Right forelimb (tissue), 1 donor: ENCODE measurements around the gene LIMS1.
"Not testable (repeated sequence)": the region's sequence is repeated elsewhere in the genome, so short reads cannot be mapped to it uniquely, and the experiment has no call there.

ENCODE experiments used
- DNase-seq: peaks from one replicate; pipeline ENCODE4 v3.0.0-alpha.2; 2018

Gene LIMS1

DNA sequence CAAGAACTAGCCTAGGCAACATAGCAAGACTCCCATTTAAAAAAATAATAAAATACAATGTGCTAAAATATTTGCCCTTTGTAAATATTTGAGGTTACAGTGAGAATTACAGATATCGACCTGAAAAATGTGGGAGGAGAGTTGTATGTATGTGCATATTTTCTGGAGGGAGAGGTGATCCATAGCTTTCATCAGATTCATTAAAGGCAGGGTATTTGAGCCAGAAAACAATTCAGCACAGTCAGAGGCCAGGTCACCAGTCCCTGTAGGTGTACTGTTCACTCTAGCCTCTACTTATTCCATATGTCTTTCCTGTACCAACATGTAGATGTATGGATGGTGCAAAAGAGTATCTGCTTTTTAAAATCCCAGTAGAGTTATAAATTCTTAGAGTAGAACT, 136.0 kb downstream of the LIMS1 start:
- not testable (repeated sequence) for DNase-seq

DNA sequence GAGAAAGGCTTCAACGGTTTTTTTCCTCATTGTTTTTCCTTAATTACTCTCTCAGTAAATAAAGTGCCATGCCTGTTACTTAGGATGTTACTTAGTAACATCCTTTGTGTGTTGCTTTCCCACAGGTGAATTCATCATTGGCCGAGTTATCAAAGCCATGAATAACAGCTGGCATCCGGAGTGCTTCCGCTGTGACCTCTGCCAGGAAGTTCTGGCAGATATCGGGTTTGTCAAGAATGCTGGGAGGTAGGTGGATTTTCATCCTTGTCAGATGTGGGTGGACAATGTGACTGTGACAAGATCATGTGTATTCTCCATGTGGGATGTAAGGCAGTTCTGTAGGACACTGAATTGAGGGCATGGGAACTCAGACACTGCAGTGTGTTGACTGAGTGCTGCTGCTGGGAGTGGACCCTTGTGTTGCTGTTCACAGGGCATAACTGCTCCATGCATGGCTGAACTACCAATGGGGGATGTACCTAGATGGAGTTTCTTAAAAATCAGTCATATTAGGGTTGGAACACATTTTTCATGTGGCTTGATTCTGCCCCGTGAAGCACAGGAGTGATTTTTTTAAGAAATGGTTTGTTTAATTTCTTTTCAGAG, 138.0 kb downstream of the LIMS1 start:
- not testable (repeated sequence) for DNase-seq

DNA sequence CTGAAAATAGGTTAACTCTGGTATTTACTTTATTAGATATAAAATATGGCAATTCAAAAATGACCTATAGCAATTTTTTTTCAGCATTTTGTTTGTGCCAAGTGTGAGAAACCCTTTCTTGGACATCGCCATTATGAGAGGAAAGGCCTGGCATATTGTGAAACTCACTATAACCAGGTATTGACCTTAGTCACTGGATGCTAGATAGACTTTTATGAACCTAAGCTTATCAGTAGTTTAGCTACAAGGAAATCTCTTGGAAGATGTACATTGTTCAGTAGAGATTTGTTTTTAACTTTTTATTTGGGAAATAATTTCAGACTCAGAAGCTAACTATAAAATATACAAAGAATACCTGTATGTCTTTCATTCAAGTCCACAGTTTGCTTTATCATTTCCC, 142.3 kb downstream of the LIMS1 start:
- DNase-seq, result not testable (repeated sequence)

DNA sequence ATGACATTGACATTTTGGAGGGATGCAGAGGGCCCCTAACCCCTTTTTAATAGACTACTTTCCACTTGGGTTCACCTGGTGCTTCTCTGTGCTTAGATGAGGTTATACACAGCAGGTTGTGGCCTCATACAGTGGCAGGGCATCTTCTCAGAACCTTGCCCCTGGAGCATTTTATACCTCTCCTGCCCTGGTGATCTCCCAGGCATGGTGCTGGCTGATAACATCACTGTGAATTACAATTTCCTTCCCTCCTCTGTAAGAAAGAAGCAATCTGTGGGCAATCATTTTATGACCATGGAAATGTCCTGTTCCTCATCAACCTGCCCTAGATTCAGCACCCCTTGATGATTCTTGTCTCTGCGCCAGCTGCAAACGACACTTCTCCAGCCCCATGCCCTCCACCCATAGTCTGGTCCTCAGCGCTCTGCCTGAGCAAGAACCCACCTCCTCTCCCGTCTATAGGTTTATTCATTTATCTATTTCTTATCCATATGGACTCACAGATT, 143.0 kb downstream of the LIMS1 start:
- not testable (repeated sequence) for DNase-seq

DNA sequence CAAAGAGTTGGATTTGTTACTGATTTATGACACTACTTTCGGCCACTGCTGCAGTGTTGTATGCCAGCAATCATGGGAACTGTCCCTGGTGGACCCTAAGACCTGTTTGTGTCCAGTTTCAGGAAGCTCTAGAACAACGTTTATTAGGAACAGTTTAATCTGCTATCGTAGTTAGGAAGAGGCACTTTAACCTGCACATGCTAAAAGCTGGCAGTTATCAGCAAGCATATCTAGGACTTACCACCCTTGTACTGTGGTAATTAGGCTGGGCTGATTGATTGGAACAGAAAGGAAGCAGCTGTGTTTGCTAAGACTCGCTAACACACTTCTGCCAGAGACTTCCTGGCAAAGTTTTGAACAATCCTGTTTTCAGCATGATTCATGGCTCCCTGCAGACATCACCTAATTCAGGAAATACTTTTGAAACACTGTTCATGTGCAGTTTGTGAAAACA, 144.0 kb downstream of the LIMS1 start:
- not testable (repeated sequence) for DNase-seq

DNA sequence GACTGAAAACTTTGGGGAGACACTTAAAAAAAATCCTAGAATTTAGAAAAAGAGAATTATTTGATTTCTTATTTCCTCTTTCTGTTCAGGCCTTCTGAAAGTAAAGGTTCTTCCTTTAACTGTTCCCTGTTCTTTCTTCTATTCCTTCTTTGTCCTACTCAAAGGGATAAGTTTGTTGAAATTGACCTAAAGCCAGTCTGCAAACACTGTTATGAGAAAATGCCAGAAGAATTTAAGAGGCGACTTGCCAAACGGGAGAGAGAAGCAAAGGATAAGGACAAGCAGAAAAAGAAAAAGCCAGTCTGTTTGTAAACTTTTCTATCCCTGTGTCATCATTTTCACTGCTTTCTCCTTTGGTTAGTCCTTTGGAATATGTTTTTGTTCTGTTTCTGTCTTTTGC, 146.5 kb downstream of the LIMS1 start:
- DNase-seq, result not testable (repeated sequence)

DNA sequence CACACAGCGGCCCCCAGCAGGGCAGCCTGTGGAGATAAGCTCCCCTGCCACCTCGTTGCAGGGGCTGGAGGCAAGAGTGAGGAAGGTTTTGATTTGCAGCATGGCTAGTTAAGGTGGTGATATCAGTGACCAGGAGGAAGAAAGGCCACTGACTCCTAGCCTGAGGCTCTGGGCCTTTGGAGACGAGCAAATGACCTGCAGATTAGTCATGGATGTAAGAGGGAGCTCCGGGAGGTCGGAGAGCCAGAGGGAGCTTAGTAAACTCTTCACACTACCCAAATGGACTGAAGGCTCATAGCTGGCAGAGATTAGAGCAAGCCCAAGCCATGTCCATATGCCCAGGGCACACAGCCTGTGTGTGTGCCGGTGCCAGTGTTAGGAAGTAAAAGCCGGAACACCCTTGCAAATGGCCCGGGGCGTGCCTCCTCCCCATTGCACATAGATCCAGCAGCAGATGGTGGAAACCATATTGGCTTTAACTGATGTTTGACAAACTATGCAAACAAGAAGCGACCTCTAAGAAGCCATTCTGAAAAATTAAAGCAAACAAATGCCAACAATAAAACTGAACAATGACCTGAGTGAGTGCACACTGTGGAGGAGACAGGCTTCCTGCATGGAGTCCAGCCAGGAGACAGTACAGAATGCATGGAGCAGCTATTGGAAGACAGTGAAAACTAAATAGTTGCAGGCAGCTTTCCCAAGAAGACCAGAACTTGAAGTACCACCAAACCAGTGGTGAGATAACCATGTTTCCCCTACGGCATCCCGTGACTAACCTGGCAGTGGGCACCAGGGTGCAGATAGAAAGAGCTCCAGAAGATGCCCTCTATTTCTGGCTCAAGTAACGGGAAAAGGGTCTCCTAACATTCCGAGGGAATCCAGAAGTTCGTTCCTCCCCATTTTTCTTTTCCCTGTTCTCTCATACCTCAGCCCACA, 154.8 kb downstream of the LIMS1 start:
- DNase-seq, result not testable (repeated sequence)

DNA sequence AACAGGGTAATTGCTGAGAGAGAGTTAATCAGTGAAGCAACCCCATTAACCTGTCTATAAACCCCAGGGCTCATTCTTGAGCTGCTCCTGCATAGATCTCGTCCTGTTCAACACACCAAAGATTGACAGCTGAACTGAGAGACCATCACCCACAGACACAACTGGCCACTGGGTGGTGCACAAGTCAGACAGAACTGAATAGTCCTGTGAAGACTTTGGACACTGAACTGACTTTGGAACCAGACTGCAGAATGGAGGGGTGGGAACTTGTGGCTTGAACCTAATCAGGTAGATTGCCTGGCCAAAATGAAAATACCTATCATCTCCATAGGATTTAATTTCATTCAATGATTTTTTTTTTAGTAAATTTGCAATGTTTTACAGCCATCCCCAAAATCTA, 155.7 kb downstream of the LIMS1 start:
- not testable (repeated sequence) for DNase-seq

DNA sequence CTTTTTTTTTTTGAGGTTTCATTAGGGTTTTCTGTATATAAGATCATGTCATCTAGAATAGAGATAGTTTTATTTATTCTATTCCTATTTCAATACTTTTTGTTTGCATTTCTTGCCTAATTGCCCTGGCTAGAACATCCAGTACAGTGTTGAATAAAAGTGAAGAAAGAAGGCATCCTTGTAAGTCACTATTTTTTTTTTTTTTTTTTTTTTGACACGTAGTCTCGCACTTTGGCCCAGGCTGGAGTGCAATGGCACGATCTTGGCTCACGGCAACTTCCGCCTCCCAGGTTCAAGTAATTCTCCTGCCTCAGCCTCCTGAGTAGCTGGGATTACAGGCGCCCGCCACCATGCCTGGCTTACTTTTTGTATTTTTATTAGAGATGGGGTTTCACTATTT, 157.2 kb downstream of the LIMS1 start:
- no peak for DNase-seq

DNA sequence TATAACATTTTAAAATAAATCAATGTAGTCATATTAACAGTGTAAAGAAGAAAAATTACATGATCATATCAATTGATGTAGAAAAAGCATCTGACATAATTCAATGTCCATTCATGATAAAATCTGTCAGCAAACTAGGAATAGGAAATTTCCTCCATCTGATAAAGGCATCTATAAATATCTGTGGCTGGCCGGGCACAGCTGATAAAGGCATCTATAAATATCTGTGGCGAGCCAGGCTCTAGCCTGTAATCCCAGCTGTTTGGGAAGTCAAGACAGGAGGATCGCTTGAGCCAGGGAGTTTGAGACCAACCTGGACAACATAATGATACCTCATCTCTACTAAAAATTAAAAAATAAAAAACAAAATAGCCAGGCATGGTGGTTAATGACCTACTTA, 166.9 kb downstream of the LIMS1 start:
- no peak for DNase-seq

DNA sequence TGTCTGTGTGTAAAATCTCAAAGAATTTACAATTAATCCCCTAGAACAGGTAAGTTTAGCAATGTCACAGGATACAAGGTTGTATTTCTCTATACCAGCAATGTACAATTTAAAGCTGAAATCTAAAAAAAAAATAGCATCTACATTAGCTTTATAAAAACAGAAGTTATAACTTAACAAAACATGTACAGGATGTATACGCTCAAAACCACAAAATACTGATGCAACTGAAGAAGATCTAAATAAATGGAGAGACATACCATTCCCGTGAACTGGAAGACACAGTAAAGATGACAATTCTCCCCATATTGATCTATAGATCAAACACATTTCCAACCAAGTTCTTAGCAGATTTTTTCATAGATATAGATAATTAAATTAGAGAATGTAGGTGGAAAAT, 167.5 kb downstream of the LIMS1 start:
- DNase-seq, result no peak

DNA sequence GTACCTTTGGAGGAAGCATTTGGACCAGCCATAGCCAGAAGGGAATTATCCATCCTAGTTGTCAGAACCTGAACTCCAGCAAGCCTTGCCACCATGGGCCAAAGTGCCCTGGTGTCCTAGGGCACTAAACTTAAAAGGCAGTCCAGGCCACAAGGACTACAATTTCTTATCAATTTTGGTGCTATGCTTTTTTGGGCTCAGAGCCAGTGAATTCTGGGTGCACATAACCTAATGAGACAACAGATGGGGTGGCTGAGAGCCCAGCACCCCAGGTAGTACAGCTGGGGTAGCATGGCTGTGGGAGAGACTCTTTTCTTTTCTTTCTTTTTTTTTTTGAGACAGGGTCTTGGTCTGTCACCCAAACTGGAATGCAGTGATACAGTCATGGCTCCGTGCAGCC, 170.6 kb downstream of the LIMS1 start:
- no peak for DNase-seq

DNA sequence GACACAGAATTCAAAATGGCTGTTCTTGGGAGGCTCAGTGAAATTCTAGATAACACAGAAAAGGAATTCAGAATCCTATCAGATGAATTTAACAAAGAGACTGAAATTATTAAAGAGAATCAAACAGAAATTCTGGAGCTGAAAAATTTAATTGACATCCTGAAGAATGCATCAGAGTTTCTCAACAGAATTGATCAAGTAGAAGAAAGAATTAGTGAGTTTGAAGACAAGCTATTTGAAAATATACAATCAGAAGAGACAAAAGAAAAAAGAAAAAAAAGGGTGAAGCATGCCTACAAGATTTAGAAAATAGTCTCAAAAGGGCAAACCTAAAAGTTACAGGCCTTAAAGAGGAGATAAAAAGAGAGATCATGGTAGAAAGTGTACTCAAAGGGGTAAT, 173.0 kb downstream of the LIMS1 start:
- DNase-seq, result no peak

DNA sequence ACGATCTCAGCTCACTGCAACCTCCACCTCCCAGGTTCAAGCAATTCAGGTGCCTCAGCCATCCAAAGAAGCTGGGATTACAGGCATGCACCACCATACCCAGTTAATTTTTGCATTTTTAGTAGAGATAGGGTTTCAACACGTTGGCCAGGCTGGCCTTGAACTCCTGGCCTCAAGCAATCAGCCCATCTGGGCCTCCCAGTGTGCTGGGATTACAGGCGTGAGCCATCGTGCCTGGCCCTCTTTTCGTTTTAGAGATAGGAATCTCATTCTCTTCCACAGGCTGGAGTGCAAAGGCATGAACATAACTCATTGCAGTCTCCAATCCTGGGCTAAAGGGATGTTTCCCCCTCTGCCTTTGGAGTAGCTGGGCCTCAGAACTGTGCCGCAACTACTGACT, 182.7 kb downstream of the LIMS1 start:
- DNase-seq, result not testable (repeated sequence)

DNA sequence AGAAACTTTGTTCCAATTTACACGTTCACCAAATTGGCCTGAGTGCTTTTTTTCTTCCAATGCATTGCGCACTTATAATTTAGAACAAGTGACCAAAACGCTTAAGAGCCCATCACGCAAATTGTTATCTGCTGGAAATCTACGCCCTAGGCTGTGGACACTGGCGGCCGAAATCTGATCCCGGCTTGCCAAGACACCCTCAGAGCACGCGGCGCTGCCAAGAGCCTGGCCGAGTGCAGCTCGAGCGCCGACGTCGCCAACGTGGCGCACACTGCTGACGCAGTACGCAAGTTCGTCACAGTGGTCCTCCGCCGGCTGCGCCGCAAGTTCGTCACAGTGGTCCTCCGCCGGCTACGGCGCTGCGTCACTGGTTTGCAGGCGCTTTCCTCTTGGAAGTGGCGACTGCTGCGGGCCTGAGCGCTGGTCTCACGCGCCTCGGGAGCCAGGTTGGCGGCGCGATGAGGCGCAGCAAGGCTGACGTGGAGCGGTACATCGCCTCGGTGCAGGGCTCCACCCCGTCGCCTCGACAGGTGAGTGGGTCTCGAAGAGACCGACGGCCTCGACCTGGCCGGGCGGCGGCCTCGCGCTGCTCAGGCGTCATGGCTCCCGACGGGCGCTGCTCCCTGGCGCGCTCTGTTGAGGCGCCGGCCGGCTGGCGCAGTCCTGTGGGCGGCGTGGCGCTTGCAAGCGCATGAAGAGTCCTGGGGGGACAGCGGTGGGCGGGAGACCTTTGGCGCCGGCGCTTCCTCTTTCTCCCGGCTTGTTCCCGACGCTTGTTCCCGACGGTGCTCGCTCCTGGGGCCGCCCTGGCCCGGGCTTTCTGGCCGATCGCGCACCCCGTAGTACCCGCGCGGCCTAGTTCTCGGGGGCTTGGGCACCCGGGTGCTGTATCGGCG, 185.1 kb downstream of the LIMS1 start, which contains the start of gene RANBP2:
Gene RANBP2, plus strand, starts transcription at position 334 of the 896 bp plus-strand sequence. Its CDS starts 125 bp downstream, at position 459.
- peak; percentile 96 for DNase-seq

DNA sequence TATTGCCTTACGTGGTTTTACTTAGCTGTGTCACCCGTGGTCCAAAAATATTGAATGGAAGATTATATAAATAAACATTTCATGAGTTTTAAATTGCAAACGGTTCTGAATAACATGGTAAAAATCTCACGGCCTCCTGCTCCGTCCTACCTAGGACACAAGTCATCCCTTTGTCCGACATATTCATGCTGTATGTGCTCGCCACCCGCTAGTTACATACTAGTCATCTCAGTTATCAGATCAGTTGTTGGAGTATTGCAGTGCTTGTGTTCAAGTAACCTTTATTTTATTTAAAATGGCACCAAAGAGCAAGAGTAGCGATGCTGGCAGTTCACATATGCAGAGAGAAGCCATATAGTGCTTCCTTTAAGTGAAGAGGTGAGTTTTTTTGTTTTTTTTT, 191.8 kb downstream of the LIMS1 start:
- DNase-seq, result not testable (repeated sequence)

DNA sequence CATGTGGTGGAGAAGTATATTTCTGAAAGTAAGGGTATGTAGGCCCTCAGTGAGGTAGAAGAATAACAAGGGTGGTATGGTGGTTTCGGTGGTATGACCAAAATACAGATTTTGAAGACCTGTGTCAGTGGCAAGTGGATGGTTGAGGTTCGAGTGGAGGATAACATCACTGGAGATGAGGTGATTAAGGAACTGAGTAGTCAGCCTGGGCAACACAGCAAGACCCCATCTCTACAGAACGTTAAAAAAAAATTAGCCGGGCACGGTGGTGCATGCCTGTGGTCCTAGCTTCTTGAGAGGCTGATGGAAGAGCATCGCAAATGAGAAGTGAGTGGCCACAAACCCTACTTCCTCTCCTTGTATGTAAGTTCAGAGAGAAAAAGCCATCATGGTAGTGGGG, 200.4 kb downstream of the LIMS1 start:
- DNase-seq, result not testable (repeated sequence)
